ENCODE measurements around the gene STK11.
"Not testable (repeated sequence)": the region's sequence is repeated elsewhere in the genome, so short reads cannot be mapped to it uniquely, and the experiment has no call there.

STK11 gene

DNA sequence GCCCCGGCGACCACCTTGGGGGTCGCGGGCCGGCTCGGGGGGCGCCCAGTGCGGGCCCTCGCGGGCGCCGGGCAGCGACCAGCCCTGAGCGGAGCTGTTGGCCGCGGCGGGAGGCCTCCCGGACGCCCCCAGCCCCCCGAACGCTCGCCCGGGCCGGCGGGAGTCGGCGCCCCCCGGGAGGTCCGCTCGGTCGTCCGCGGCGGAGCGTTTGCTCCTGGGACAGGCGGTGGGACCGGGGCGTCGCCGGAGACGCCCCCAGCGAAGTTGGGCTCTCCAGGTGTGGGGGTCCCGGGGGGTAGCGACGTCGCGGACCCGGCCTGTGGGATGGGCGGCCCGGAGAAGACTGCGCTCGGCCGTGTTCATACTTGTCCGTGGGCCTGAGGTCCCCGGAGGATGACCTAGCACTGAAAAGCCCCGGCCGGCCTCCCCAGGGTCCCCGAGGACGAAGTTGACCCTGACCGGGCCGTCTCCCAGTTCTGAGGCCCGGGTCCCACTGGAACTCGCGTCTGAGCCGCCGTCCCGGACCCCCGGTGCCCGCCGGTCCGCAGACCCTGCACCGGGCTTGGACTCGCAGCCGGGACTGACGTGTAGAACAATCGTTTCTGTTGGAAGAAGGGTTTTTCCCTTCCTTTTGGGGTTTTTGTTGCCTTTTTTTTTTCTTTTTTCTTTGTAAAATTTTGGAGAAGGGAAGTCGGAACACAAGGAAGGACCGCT is 729 bp downstream of the STK11 start:
- no peak for DNase-seq (ENCODE audit: low spot score)

DNA sequence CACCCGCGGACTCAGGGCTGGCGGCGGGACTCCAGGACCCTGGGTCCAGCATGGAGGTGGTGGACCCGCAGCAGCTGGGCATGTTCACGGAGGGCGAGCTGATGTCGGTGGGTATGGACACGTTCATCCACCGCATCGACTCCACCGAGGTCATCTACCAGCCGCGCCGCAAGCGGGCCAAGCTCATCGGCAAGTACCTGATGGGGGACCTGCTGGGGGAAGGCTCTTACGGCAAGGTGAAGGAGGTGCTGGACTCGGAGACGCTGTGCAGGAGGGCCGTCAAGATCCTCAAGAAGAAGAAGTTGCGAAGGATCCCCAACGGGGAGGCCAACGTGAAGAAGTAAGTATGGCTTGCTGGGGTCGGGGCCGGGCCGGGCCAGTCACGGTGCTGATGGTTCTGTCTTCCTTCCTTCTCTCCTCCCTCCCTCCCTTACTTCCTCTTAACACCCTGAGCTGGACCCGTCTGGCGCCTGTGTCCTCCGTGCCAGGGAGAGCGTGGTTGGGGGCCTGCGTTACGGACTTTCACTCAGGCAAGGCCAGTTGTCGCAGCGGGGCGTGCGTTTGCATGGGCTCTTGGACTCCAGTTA is 1.4 kb downstream of the STK11 start:
- Histone ChIP-seq H3K4me3 (peak overlapping the region; percentile 82), H3K27ac (peak overlapping the region; percentile 88 to 91)
- no peak for DNase-seq (ENCODE audit: low spot score)
- TF ChIP-seq, protein P1, sequence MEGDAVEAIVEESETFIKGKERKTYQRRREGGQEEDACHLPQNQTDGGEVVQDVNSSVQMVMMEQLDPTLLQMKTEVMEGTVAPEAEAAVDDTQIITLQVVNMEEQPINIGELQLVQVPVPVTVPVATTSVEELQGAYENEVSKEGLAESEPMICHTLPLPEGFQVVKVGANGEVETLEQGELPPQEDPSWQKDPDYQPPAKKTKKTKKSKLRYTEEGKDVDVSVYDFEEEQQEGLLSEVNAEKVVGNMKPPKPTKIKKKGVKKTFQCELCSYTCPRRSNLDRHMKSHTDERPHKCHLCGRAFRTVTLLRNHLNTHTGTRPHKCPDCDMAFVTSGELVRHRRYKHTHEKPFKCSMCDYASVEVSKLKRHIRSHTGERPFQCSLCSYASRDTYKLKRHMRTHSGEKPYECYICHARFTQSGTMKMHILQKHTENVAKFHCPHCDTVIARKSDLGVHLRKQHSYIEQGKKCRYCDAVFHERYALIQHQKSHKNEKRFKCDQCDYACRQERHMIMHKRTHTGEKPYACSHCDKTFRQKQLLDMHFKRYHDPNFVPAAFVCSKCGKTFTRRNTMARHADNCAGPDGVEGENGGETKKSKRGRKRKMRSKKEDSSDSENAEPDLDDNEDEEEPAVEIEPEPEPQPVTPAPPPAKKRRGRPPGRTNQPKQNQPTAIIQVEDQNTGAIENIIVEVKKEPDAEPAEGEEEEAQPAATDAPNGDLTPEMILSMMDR (IDR thresholded peaks at IDR 0.05), result no peak

More for the DNA sequence above, 729 bp downstream of the STK11 start:
- peak overlapping the region; percentile 88 to 91 for H3K27ac ChIP-seq
- TF ChIP-seq, protein P1 (IDR thresholded peaks at IDR 0.05), result no peak
- H3K4me3 ChIP-seq, result peak overlapping the region; percentile 82

DNA sequence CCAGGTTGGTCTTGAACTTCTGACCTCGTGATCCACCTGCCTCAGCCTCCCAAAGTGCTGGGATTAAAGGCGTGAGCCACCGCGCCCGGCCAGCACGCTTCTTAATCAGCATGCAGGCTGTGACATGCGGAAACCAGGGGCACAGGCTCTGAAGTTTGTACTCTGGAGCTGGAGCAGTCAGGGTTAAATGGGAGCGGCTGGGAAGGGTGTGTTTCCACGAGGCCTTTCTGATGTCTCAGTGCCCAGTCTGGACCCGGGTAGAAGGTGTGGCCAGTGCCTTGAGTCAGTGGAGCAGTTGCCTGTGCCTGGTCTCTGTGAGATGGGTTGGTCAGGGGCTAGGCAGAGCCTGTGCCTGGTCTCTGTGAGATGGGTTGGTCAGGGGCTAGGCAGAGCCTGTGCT is 3.3 kb downstream of the STK11 start:
- peak overlapping the region in 1 of 2 donors; percentile 51 for H3K27ac ChIP-seq
- not testable (repeated sequence) for DNase-seq (ENCODE audit: low spot score)
- peak overlapping the region; percentile 21 for H3K4me3 ChIP-seq

DNA sequence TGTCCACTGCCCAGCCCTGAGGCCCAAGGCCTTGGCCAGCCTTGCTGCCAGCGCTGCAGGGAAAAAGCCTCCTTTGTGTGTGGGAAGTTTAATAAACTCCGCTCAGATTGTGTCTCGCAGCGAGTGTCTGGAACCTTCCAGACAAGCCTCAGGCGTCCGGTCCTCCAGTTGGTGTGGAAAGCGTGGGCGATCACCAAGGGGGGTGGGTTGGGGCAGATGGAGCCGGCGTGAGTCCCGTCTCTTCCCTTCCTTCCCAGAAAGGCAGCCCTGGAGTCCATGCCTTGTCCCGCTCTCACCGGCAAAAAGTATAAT is 4.6 kb downstream of the STK11 start:
- Histone ChIP-seq H3K4me3 (no peak overlapping the region), H3K27ac (no peak overlapping the region)
- TF ChIP-seq, protein P1 (IDR thresholded peaks at IDR 0.05), result no peak
- DNase-seq (ENCODE audit: low spot score), result no peak

DNA sequence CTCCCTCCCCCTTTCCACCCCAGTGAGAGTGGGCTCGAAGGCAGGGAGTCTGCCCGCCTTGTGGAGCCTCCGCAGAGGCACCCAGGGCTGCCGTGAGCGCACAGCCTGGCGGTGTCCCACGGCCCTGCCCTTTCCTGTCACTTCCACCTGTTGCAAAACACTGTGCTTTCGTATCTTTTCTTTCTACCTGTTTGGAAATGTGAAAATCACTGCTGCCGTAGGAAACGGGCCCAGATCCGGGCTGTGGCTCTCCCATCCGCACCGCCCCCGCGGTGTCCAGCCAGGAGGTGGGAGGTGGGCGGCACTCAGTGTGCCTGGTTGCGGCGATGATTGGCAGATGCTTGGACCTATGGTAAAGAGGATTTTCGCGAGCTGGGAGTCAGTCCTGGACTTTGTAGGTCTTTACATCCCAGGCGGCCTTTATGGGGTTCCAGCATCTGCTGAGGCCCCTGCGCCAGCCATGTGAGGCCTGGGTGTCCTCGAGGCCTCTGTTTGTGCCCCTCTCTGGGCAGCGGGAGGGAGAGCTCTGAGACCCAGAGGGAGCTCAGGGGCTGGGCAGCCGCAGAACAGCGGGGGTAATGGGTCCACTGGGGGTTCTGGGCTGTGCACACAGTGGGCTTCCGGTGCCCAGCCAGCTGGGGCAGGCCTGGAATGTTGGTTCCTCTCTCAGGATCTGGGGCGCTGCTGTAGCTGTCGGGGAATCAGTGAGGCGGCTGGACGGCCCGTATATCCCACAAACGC is 6.1 kb downstream of the STK11 start:
- Histone ChIP-seq H3K4me3 (no peak overlapping the region), H3K27ac (no peak overlapping the region)
- peak; percentile 70 for DNase-seq (ENCODE audit: low spot score)
- TF ChIP-seq, protein P1 (IDR thresholded peaks at IDR 0.05), result no peak

DNA sequence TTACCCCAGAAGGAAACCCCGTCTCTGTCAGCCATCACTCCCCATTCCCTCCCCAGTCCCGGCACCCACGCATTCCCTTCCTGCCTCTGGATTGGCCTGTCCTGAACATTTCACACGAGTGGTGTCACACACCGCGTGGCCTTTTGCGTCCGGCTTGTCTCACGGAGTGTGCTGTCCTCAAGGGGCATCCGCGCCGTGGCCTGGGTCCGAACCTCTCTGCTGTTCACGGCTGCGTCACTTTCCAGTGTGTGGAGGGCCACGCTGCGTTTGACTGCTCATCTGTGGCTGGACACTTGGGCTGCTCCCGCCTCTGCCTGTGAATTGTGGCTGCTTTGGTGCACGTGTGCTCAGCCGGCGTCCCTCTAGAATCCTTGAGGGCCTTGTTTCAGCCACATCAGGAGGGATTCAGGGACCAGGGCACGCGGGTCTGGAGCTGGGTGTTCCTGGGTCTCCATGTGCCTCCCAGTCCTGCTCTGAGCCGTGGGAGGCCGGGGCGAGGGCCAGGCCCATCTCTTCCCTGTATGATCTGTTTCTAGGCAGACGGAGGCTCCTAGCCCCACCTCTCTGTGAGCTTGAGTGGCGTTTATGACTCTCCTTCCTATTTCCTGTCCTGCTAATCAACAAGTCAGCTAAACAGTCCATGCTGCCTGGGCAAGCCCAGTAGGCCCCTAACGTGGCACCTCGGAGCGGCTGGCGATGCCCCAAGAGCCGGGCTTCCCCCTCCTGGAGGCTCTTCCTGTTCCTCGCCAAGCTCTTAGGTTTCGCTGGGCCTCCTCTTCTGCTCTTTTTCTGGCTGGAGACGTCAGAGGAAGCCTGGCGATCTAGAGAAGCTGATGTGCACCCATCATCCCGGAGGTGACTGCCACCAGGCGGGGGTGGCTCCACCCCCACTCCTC is 8.1 kb downstream of the STK11 start:
- TF ChIP-seq, protein P1 (IDR thresholded peaks at IDR 0.05), result no peak
- H3K27ac ChIP-seq, result peak overlapping the region; percentile 82 to 93
- peak overlapping the region; percentile 37 for H3K4me3 ChIP-seq
- peak; percentile 86 for DNase-seq (ENCODE audit: low spot score)

All from coronary artery (tissue), 2 donors.